Fibroblast of villous mesenchyme (primary cell): ENCODE results near the gene ERAP2. TPM values are rescaled to one million over a fixed set of nuclear protein-coding genes. Genes with fewer than 3 reads are reported as not detected.

ENCODE experiments used
- DNase-seq: peaks from one replicate; pipeline ENCODE4 v3.0.0-alpha.2; 2010; ENCODE audit warnings: low read depth
- H3K4me3 ChIP-seq: 2 replicates; pipeline ENCODE4 v1.5.1; 2011; ENCODE audit warnings: low read depth, mild to moderate bottlenecking, low read length
- CTCF ChIP-seq: IDR thresholded peaks from 2 replicates; pipeline ENCODE4 v1.5.1; 2012; ENCODE audit warnings: low read depth, mild to moderate bottlenecking, low read length; ENCODE audit not compliant: insufficient read depth
- total RNA-seq: library from RNA; depleted of rRNA; stranded (reverse); fragments of >200 nt; gene quantifications from 2 replicates; pipeline ENCODE4 v1.2.3, GENCODE V29; 2012

Gene ERAP2
- total RNA-seq, 1 donor = 64.8 TPM

GRCh38 chr5:96875791-96876291 lies 459 bp upstream of the ERAP2 start:
- peak overlapping the region; percentile 73 for H3K4me3 ChIP-seq
- no peak for DNase-seq
- TF ChIP-seq CTCF = no peak

GRCh38 chr5:96876977-96877469 lies 723 bp downstream of the ERAP2 start:
- H3K4me3 ChIP-seq = peak overlapping the region; percentile 73
- peak; percentile 19 for DNase-seq

GRCh38 chr5:96879665-96880064 lies 3.4 kb downstream of the ERAP2 start:
- no peak for TF ChIP-seq CTCF
- DNase-seq = no peak
- H3K4me3 ChIP-seq = no peak overlapping the region

GRCh38 chr5:96880444-96881164 lies 4.3 kb downstream of the ERAP2 start:
- no peak for TF ChIP-seq CTCF
- peak; percentile 25 for DNase-seq
- H3K4me3 ChIP-seq = no peak overlapping the region

GRCh38 chr5:96881511-96882115 lies 5.3 kb downstream of the ERAP2 start:
- no peak overlapping the region for H3K4me3 ChIP-seq
- peak; percentile 78 for DNase-seq
- no peak for TF ChIP-seq CTCF

GRCh38 chr5:96883871-96884270 lies 7.6 kb downstream of the ERAP2 start:
- no peak for TF ChIP-seq CTCF
- H3K4me3 ChIP-seq = no peak overlapping the region
- no peak for DNase-seq

GRCh38 chr5:96884995-96885394 lies 8.7 kb downstream of the ERAP2 start:
- no peak overlapping the region for H3K4me3 ChIP-seq
- TF ChIP-seq CTCF = no peak
- no peak for DNase-seq
